ENCODE measurements around the gene TEX29. TPM values are rescaled to one million over a fixed set of nuclear protein-coding genes. Genes with fewer than 3 reads are reported as not detected.

Gene TEX29
- total RNA-seq, 1 donor from 2014 or later, result 2.9 TPM

- no peaks in the 10 kb centered on the region for H3K27me3 ChIP-seq
- H3K9me3 ChIP-seq, result no peaks in the 10 kb centered on the region
- H3K4me3 ChIP-seq, result no peak overlapping the region
- TF ChIP-seq POLR2AphosphoS5 (IDR thresholded peaks at IDR 0.05; ENCODE audit: insufficient read depth in 1 of 2, low read depth in 1 of 2), result no peak
- TF ChIP-seq CTCF (IDR thresholded peaks at IDR 0.05), result no peak
- TF ChIP-seq POLR2A (IDR thresholded peaks at IDR 0.05), result no peak
- no peak for DNase-seq (ENCODE audit: extremely low spot score in 2 of 2)
- H3K36me3 ChIP-seq, result peaks cover 0 to 56% of the 10 kb centered on the region in 2 donors
- H3K27ac ChIP-seq, result no peak overlapping the region
- intact Hi-C loops (cut with DNase I), result no loop called here
- no peaks in the 10 kb centered on the region for H3K4me1 ChIP-seq
These were observed 22.0 kb upstream of the TEX29 start for GRCh38 chr13:111298214-111298975.

GRCh38 chr13:111302045-111302726 is 18.3 kb upstream of the TEX29 start:
- H3K27ac ChIP-seq, result no peak overlapping the region
- H3K36me3 ChIP-seq, result peaks cover 5 to 81% of the 10 kb centered on the region in 2 donors
- DNase-seq (ENCODE audit: extremely low spot score in 2 of 2), result no peak
- no peaks in the 10 kb centered on the region for H3K27me3 ChIP-seq
- intact Hi-C loops (cut with DNase I), result no loop called here
- no peaks in the 10 kb centered on the region for H3K9me3 ChIP-seq
- H3K4me1 ChIP-seq, result no peaks in the 10 kb centered on the region
- TF ChIP-seq POLR2A (IDR thresholded peaks at IDR 0.05) (no peak), POLR2AphosphoS5 (IDR thresholded peaks at IDR 0.05; ENCODE audit: insufficient read depth in 1 of 2, low read depth in 1 of 2) (no peak), CTCF (IDR thresholded peaks at IDR 0.05) (no peak)
- no peak overlapping the region for H3K4me3 ChIP-seq

GRCh38 chr13:111303559-111303958 is 16.9 kb upstream of the TEX29 start:
- no peaks in the 10 kb centered on the region for H3K4me1 ChIP-seq
- no peak for TF ChIP-seq POLR2A (IDR thresholded peaks at IDR 0.05)
- no peak for TF ChIP-seq CTCF (IDR thresholded peaks at IDR 0.05)
- no peak for TF ChIP-seq POLR2AphosphoS5 (IDR thresholded peaks at IDR 0.05; ENCODE audit: insufficient read depth in 1 of 2, low read depth in 1 of 2)
- DNase-seq (ENCODE audit: extremely low spot score in 2 of 2), result no peak
- H3K4me3 ChIP-seq, result no peak overlapping the region
- H3K9me3 ChIP-seq, result no peaks in the 10 kb centered on the region
- no peaks in the 10 kb centered on the region for H3K27me3 ChIP-seq
- peaks cover 5 to 79% of the 10 kb centered on the region in 2 donors for H3K36me3 ChIP-seq
- H3K27ac ChIP-seq, result no peak overlapping the region
- intact Hi-C loops (cut with DNase I), result no loop called here

GRCh38 chr13:111304041-111304544 is 16.3 kb upstream of the TEX29 start:
- peaks cover 5 to 73% of the 10 kb centered on the region in 2 donors for H3K36me3 ChIP-seq
- H3K4me3 ChIP-seq, result no peak overlapping the region

More at GRCh38 chr13:111304041-111304544, 16.3 kb upstream of the TEX29 start:
- Histone ChIP-seq H3K27ac (no peak overlapping the region), H3K27me3 (no peaks in the 10 kb centered on the region), H3K4me1 (no peaks in the 10 kb centered on the region), H3K9me3 (no peaks in the 10 kb centered on the region)
- intact Hi-C loops (cut with DNase I), result no loop called here
- no peak for DNase-seq (ENCODE audit: extremely low spot score in 2 of 2)
- TF ChIP-seq POLR2AphosphoS5 (IDR thresholded peaks at IDR 0.05; ENCODE audit: insufficient read depth in 1 of 2, low read depth in 1 of 2) (no peak), CTCF (IDR thresholded peaks at IDR 0.05) (no peak), POLR2A (IDR thresholded peaks at IDR 0.05) (no peak)
